Measurements from ENCODE around the gene TMEM233.

The TMEM233 gene

DNA sequence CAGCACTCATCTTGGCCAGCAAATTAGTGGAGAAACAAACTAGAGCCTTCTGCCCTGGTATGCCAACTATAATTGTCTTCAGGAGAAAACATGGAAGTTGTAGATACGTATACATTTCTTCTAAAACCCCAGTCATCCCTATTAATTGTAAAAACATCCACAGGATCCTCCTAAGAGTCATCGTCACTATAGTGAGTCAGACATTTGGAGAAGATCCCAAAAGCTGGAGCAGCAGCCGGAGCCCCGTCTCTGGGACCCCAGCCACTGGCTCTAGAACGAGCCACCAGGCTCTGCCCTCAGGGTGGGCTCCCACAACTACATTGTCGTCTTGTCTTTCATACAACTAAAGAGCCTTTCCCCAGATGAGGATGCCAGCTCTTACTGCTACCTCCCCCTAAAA is 89.8 kb downstream of the TMEM233 start:
- DNase-seq = no peak

GRCh38 chr12:119683816-119684215 is 90.2 kb downstream of the TMEM233 start:
- no peak for DNase-seq

DNA sequence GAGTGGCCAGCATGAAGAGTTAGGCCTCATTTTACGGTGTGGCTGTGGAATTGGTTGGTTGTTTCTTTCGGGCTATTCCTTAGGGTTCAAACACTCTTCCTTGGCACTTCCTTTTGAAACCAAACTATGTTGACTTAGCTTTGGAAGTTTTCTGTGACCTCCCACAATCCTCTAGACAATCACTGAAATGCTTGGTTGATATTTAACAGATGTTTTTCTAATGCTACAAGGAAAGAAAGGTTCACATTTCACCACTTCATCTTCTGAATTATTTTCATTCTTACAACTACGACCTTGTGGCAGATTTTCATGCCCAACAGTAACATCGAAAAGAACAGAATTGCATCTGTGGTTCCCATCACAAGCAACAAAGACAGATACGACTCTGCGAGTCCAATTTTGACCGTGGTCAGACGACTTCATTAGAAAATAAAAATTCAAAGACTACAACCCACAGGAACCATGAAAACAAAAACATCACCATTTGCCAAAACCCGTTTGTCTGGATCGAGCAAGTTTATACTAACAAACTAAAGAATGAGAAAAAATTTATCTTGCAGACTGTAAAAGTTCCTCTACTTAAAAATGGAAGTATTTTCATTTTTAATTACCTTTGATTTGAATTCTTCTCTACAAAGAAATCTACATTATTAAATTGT is 91.3 kb downstream of the TMEM233 start:
- DNase-seq = no peak

DNA sequence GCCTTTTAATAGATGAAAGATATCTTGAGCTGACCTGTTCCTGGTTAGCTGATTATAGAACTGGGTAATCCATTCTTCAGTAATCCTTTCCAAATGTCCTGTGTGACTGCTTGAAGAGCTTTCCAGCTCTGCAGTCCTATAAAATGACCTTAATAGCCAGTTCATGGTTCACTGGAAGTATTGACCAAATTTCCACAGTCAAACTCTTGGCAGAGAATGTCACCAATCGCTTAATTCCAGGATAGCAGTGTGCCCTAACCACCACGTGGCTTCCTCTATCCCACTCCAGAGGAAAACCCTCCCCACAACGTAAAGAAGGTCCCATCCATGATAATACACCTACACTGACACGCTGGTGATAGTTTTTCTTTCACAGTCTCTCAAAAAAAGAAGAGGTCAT is 91.8 kb downstream of the TMEM233 start:
- no peak for DNase-seq

GRCh38 chr12:119686355-119686754 is 92.8 kb downstream of the TMEM233 start:
- DNase-seq = no peak

GRCh38 chr12:119686776-119687175 is 93.2 kb downstream of the TMEM233 start:
- no peak for DNase-seq

DNA sequence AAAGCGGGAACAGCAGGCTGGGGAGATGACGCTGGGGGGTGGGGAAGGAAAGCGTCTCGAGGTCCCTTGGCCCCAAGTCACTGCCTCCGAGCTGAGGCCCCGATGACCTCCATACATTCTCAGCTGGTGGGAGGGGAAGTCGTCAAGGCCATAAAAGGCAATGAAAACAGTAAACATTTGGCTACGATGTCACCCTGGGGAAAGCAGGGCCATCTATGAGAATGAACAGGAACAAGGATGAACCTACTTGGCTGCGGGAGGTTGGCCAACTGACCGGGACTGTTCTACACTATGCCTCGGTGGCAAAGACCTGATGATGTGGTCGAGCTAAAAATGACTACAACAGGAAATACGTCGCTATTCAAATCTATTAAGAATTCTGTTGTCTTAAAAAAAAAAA is 93.8 kb downstream of the TMEM233 start:
- no peak for DNase-seq

GRCh38 chr12:119687879-119688278 is 94.3 kb downstream of the TMEM233 start:
- DNase-seq = no peak

- DNase-seq = no peak
These were observed 96.4 kb downstream of the TMEM233 start for GRCh38 chr12:119689935-119690500.

DNA sequence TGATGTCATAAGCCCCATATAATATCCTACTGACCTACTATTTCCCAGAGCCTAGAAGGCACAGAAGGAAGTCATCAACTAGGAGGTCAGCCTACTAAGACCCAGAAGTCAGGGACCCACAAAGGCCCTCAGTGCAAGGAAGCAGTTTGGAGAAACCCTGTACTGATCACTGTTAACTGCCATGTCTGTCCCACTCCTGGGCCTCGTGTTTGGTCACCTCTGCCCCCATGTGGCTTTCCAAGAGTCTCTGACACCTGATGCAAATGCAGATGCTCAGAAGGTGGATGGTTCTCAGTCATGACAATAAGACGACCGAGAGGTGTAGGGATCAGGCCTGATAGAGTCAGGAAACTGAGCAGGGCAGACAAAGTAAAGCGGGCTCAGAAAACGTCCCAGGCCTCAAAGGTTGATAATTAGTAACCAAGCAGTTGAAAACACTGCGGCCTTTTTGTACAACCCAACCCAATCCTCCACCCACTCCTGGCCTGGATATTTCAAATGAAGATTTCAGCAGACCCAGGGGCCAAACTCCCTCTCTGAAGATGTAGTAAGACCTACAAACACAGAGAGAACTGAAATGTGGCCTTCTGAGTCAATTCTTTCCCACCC is 97.7 kb downstream of the TMEM233 start:
- DNase-seq = no peak

DNA sequence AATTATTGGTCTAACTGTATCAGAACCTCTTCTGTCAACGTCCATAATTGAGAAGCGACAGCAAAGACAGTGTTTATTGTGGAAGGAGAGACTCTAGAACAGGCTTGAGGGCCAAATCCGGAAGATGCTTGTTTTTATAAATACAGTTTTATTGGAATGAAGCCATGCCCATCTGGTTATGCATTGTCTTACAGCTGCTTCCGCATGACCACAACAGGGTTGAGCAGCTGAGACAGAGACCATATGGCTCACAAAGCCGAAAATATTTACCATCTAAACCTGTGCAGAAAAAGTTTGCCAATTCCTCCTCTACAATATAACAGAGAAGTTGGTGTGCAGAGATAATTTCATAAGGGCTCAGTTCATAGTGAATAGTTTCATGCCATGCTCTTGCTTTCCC is 98.8 kb downstream of the TMEM233 start:
- DNase-seq = no peak
